H9 (cell line): ENCODE data around the gene HCK. TPM values are rescaled to one million over a fixed set of nuclear protein-coding genes. Genes with fewer than 3 reads are reported as not detected.

ENCODE experiments used
- DNase-seq: peaks from one replicate; pipeline ENCODE4 v3.0.0-alpha.2; 2017
- H2AFZ ChIP-seq: one replicate; pipeline ENCODE4 v1.6.1; 2013; ENCODE audit warnings: mild to moderate bottlenecking, low read length, control low read depth, moderate library complexity
- H2AK5ac ChIP-seq: 2 replicates; pipeline ENCODE4 v1.6.1; 2013; ENCODE audit warnings: low read length, control low read depth, mixed read lengths; ENCODE audit not compliant: insufficient read length
- H2BK120ac ChIP-seq: one replicate; pipeline ENCODE4 v1.6.1; 2013; ENCODE audit warnings: low read depth, mild to moderate bottlenecking, low read length, control low read depth, inconsistent platforms; ENCODE audit not compliant: poor library complexity, severe bottlenecking
- H2BK12ac ChIP-seq: 2 replicates; pipeline ENCODE4 v1.6.1; 2013; ENCODE audit warnings: low read length, control low read depth, mixed read lengths, low read depth; ENCODE audit not compliant: insufficient read length
- H2BK15ac ChIP-seq: 2 replicates; pipeline ENCODE4 v1.6.1; 2013; ENCODE audit warnings: low read depth, low read length, control low read depth
- H2BK20ac ChIP-seq: one replicate; pipeline ENCODE4 v1.6.1; 2013; ENCODE audit warnings: low read depth, mild to moderate bottlenecking, low read length, control low read depth, inconsistent platforms; ENCODE audit not compliant: poor library complexity, severe bottlenecking
- H2BK5ac ChIP-seq: 2 replicates; pipeline ENCODE4 v1.6.1; 2013; ENCODE audit warnings: low read length, control low read depth, mixed read lengths; ENCODE audit not compliant: insufficient read length
- H3K14ac ChIP-seq: 2 replicates; pipeline ENCODE4 v1.6.1; 2013; ENCODE audit warnings: low read length, control low read depth; ENCODE audit not compliant: insufficient read depth
- H3K18ac ChIP-seq: 2 replicates; pipeline ENCODE4 v1.6.1; 2013; ENCODE audit warnings: low read depth, mild to moderate bottlenecking, mixed read lengths, low read length, control low read depth; ENCODE audit not compliant: insufficient read length
- H3K23ac ChIP-seq: 2 replicates; pipeline ENCODE4 v1.6.1; 2013; ENCODE audit warnings: low read length, control low read depth, mixed read lengths, low read depth; ENCODE audit not compliant: insufficient read length
- H3K23me2 ChIP-seq: 2 replicates; pipeline ENCODE4 v1.6.1; 2013; ENCODE audit warnings: low read depth, mild to moderate bottlenecking, mixed read lengths, low read length, control low read depth; ENCODE audit not compliant: insufficient read length, poor library complexity, severe bottlenecking
- H3K27ac ChIP-seq: 2 replicates; pipeline ENCODE4 v1.5.1; 2013; ENCODE audit warnings: low read length, control low read depth, mixed read lengths, low read depth; ENCODE audit not compliant: insufficient read length
- H3K27me3 ChIP-seq: 2 replicates; pipeline ENCODE4 v1.6.1; 2013; ENCODE audit warnings: low read length, control low read depth, inconsistent platforms; ENCODE audit not compliant: insufficient read depth
- H3K4ac ChIP-seq: 2 replicates; pipeline ENCODE4 v1.6.1; 2013; ENCODE audit warnings: low read depth, mild to moderate bottlenecking, control low read depth, inconsistent platforms, low read length, moderate library complexity
- H3K4me1 ChIP-seq: 2 replicates; pipeline ENCODE4 v1.6.1; 2013; ENCODE audit warnings: low read length, control low read depth, inconsistent platforms; ENCODE audit not compliant: insufficient read depth
- H3K4me2 ChIP-seq: 2 replicates; pipeline ENCODE4 v1.6.1; 2013; ENCODE audit warnings: low read length, control low read depth, mixed read lengths; ENCODE audit not compliant: insufficient read length, insufficient read depth
- H3K56ac ChIP-seq: 2 replicates; pipeline ENCODE4 v1.6.1; 2013; ENCODE audit warnings: low read depth, mild to moderate bottlenecking, mixed read lengths, low read length, control low read depth; ENCODE audit not compliant: insufficient read length
- H3K79me1 ChIP-seq: 2 replicates; pipeline ENCODE4 v1.6.1; 2013; ENCODE audit warnings: low read depth, mild to moderate bottlenecking, moderate library complexity, low read length, control low read depth, inconsistent platforms; ENCODE audit not compliant: insufficient read depth, poor library complexity, severe bottlenecking
- H3K79me2 ChIP-seq: 2 replicates; pipeline ENCODE4 v1.6.1; 2013; ENCODE audit warnings: low read length, control low read depth, inconsistent platforms; ENCODE audit not compliant: insufficient read depth
- H3K9ac ChIP-seq: 2 replicates; pipeline ENCODE4 v1.6.1; 2013; ENCODE audit warnings: low read length, control low read depth, mixed read lengths; ENCODE audit not compliant: insufficient read length; ENCODE audit errors: extremely low read depth
- H3K9me3 ChIP-seq: one replicate; pipeline ENCODE4 v1.6.1; 2013; ENCODE audit warnings: low read depth, low read length, inconsistent platforms; ENCODE audit not compliant: control insufficient read depth
- H3T11ph ChIP-seq: one replicate; pipeline ENCODE4 v1.6.1; 2013; ENCODE audit warnings: mild to moderate bottlenecking, low read length, control low read depth, inconsistent platforms
- H4K20me1 ChIP-seq: one replicate; pipeline ENCODE4 v1.6.1; 2013; ENCODE audit not compliant: control insufficient read depth, insufficient read length, insufficient read depth
- H4K5ac ChIP-seq: 2 replicates; pipeline ENCODE4 v1.6.1; 2013; ENCODE audit warnings: low read depth, mild to moderate bottlenecking, mixed read lengths, low read length, control low read depth; ENCODE audit not compliant: insufficient read length
- H4K8ac ChIP-seq: replicated peaks from 2 replicates; pipeline ENCODE4 v1.6.1; 2013; ENCODE audit warnings: low read length, control low read depth, mixed read lengths, low read depth; ENCODE audit not compliant: insufficient read length
- H4K91ac ChIP-seq: 2 replicates; pipeline ENCODE4 v1.6.1; 2013; ENCODE audit warnings: low read depth, mild to moderate bottlenecking, moderate library complexity, mixed read lengths, low read length, control low read depth; ENCODE audit not compliant: insufficient read length
- H3K27ac Mint-ChIP-seq, 3 experiments: 2 replicates in 2 of 3; 3 replicates in 1 of 3; pipeline ENCODE4 v1.8.0; 2020 to 2021; ENCODE audit warnings: mixed read lengths in 3 of 3, mild to moderate bottlenecking in 1 of 3, moderate library complexity in 1 of 3
- H3K27me3 Mint-ChIP-seq: 2 replicates; pipeline ENCODE4 v1.8.0; 2021; ENCODE audit warnings: low read depth, mild to moderate bottlenecking, moderate library complexity, mixed read lengths
- H3K36me3 Mint-ChIP-seq, 3 experiments: 2 replicates in 2 of 3; 3 replicates in 1 of 3; pipeline ENCODE4 v1.8.0; 2020 to 2021; ENCODE audit warnings: low read depth in 3 of 3, mixed read lengths in 3 of 3; ENCODE audit not compliant: insufficient read depth in 1 of 3
- H3K4me1 Mint-ChIP-seq, 2 experiments: 2 replicates each; pipeline ENCODE4 v1.8.0; 2020; ENCODE audit warnings: mixed read lengths in 2 of 2
- H3K4me3 Mint-ChIP-seq, 2 experiments: 2 replicates in 1 of 2; 3 replicates in 1 of 2; pipeline ENCODE4 v1.8.0; 2020 to 2021; ENCODE audit warnings: mild to moderate bottlenecking in 2 of 2, mixed read lengths in 2 of 2, moderate library complexity in 1 of 2
- H3K9me3 Mint-ChIP-seq, 2 experiments: 2 replicates in 1 of 2; 3 replicates in 1 of 2; pipeline ENCODE4 v1.8.0; 2020; ENCODE audit warnings: mild to moderate bottlenecking in 2 of 2, mixed read lengths in 2 of 2, moderate library complexity in 1 of 2
- WGBS: extraction: QIAGEN DNeasy Blood & Tissue Kit; methylation state at CpG from one replicate; pipeline ENCODE4 v1.1.7; 2013; ENCODE audit warnings: missing lambda C conversion rate, low lambda C conversion rate, mixed read lengths; ENCODE audit not compliant: insufficient read length; ENCODE audit errors: extremely low coverage; 5-methylcytosine and 5-hydroxymethylcytosine counted together
- total RNA-seq: library from RNA; stranded (reverse); gene quantifications from 2 replicates; pipeline ENCODE4 v1.2.1, GENCODE V29; 2021
- TF ChIP-seq, protein P1 (sequence below): fragments of 200-600 bp; sonication (generic); conservative IDR thresholded peaks from 3 replicates; pipeline ENCODE4 v1.8.0; 2021; ENCODE audit warnings: antibody characterized with exemption, mild to moderate bottlenecking

The HCK gene
- total RNA-seq, 1 experiment from 2014 or later, result 1.7 TPM

DNA sequence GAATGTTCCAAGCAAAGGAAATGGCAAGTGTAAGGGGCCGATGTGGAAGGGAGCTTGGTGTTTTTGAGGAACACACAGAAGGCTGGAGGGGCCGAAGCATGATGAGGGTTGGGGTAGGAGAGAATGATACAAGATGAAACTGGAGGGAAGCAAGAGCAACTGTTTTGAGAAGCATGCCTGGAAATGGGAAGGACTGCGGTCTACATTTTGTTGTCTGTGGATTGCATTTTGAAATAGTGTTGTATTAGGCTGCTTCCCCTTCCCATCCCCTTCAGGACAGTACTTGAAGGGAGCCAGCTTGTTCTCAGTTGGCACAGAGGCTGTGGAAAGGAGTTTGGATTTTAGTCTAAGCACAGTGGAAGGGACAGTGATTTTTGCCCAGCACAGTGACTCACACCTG, 59.7 kb downstream of the HCK start:
- peak overlapping the region in 2 of 3 experiments; percentile 27 to 30; a peak in 2 of 7 replicates for H3K27ac Mint-ChIP-seq
- H3T11ph ChIP-seq, result no peak overlapping the region

More for the DNA sequence above, 59.7 kb downstream of the HCK start:
- Histone ChIP-seq H3K4me1 (0 out of 2 replicates have a peak, but pooled peaks cover 3% of the 10 kb centered on the region), H3K18ac (no peak overlapping the region), H3K56ac (no peak overlapping the region), H2BK120ac (no peak overlapping the region), H3K14ac (no peak overlapping the region), H4K5ac (no peak overlapping the region), H2AFZ (no peak overlapping the region), H3K23me2 (peaks cover 6% of the 10 kb centered on the region), H3K9me3 (no peaks in the 10 kb centered on the region), H3K4me2 (no peak overlapping the region), H2BK12ac (no peak overlapping the region), H2AK5ac (no peak overlapping the region), H3K79me2 (peaks cover 6% of the 10 kb centered on the region; the same call in 1 of the 2 replicates), H3K9ac (no peak overlapping the region), H4K91ac (no peak overlapping the region), H4K20me1 (no peaks in the 10 kb centered on the region), H2BK15ac (no peak overlapping the region), H2BK5ac (no peak overlapping the region), H3K27ac (no peak overlapping the region), H3K79me1 (no peaks in the 10 kb centered on the region), H3K23ac (no peak overlapping the region), H2BK20ac (no peak overlapping the region), H3K4ac (no peak overlapping the region), H3K27me3 (no peaks in the 10 kb centered on the region), H4K8ac (no peak overlapping the region)
- Mint-ChIP-seq H3K9me3 (no peaks in the 10 kb centered on the region), H3K4me3 (peak overlapping the region in 1 of 2 experiments; percentile 25; a peak in 3 of 5 replicates), H3K27me3 (no peaks in the 10 kb centered on the region; the same call in 1 of the 2 replicates), H3K36me3 (peaks cover 0 to 13% (median 6%) of the 10 kb centered on the region in 3 experiments; a peak in 5 of 7 replicates), H3K4me1 (peaks cover 23 to 24% of the 10 kb centered on the region in 2 experiments)
- DNase-seq, result no peak
- TF ChIP-seq, protein P1, sequence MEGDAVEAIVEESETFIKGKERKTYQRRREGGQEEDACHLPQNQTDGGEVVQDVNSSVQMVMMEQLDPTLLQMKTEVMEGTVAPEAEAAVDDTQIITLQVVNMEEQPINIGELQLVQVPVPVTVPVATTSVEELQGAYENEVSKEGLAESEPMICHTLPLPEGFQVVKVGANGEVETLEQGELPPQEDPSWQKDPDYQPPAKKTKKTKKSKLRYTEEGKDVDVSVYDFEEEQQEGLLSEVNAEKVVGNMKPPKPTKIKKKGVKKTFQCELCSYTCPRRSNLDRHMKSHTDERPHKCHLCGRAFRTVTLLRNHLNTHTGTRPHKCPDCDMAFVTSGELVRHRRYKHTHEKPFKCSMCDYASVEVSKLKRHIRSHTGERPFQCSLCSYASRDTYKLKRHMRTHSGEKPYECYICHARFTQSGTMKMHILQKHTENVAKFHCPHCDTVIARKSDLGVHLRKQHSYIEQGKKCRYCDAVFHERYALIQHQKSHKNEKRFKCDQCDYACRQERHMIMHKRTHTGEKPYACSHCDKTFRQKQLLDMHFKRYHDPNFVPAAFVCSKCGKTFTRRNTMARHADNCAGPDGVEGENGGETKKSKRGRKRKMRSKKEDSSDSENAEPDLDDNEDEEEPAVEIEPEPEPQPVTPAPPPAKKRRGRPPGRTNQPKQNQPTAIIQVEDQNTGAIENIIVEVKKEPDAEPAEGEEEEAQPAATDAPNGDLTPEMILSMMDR, result no peak
- WGBS, result no CpG with 5 or more reads among the region's 3 CpGs
